HL-60 (cell line): ENCODE measurements around the gene SRBD1.

Source experiments
- DNase-seq, 2 experiments: peaks; one replicate each; pipeline ENCODE4 v3.0.0-alpha.2; 2010 to 2020; ENCODE audit warnings: low read depth in 1 of 2, low spot score in 1 of 2
- H3K27ac ChIP-seq: fragments of 250-450 bp; sonication (Bioruptor Pico); replicated peaks from 2 replicates; pipeline ENCODE4 v1.5.1; 2020; ENCODE audit warnings: mild to moderate bottlenecking, moderate library complexity
- H3K27me3 ChIP-seq: fragments of 250-450 bp; sonication (Bioruptor Pico); 2 replicates; pipeline ENCODE4 v1.5.1; 2021; ENCODE audit warnings: mild to moderate bottlenecking, moderate library complexity; ENCODE audit not compliant: insufficient read depth, poor library complexity, severe bottlenecking
- H3K4me3 ChIP-seq: replicated peaks from 2 replicates; pipeline ENCODE4 v1.5.1; 2011; ENCODE audit warnings: mild to moderate bottlenecking, control low read depth, low read length; ENCODE audit not compliant: insufficient read depth
- CTCF ChIP-seq: IDR thresholded peaks from one replicate; pipeline ENCODE4 v1.5.1; 2011; ENCODE audit warnings: low read length, control low read depth, inconsistent platforms; ENCODE audit not compliant: insufficient read depth
- GABPA ChIP-seq: IDR thresholded peaks from 2 replicates; pipeline ENCODE4 v1.6.1; 2012; ENCODE audit warnings: low read depth
- POLR2AphosphoS5 ChIP-seq: IDR thresholded peaks from 2 replicates; pipeline ENCODE4 v1.6.1; 2012; ENCODE audit warnings: low read depth
- REST ChIP-seq: IDR thresholded peaks from 2 replicates; pipeline ENCODE4 v1.6.1; 2012; ENCODE audit warnings: low read depth; ENCODE audit not compliant: insufficient replicate concordance
- SPI1 ChIP-seq: IDR thresholded peaks from 2 replicates; pipeline ENCODE4 v1.6.1; 2012; ENCODE audit warnings: low read depth, mild to moderate bottlenecking, borderline replicate concordance

Gene SRBD1

GRCh38 chr2:45554742-45555140 is 56.3 kb downstream of the SRBD1 start:
- no peak overlapping the region for H3K4me3 ChIP-seq
- no peak for TF ChIP-seq REST
- TF ChIP-seq SPI1: no peak
- no peak for TF ChIP-seq POLR2AphosphoS5
- TF ChIP-seq CTCF: no peak
- TF ChIP-seq GABPA: no peak
- H3K27me3 ChIP-seq: no peaks in the 10 kb centered on the region
- H3K27ac ChIP-seq: no peak overlapping the region
- DNase-seq: no peak

- no peak for DNase-seq
- Histone ChIP-seq H3K27me3 (no peaks in the 10 kb centered on the region), H3K27ac (no peak overlapping the region), H3K4me3 (no peak overlapping the region)
- TF ChIP-seq SPI1 (no peak), GABPA (no peak), REST (no peak), CTCF (no peak), POLR2AphosphoS5 (no peak)
Observed at GRCh38 chr2:45554073-45554741, 56.9 kb downstream of the SRBD1 start.

- DNase-seq: no peak
- H3K27me3 ChIP-seq: no peaks in the 10 kb centered on the region
- TF ChIP-seq SPI1 (no peak), CTCF (no peak), REST (no peak), GABPA (no peak), POLR2AphosphoS5 (no peak)
- H3K27ac ChIP-seq: no peak overlapping the region
- H3K4me3 ChIP-seq: no peak overlapping the region
Observed at GRCh38 chr2:45551862-45552261, 59.2 kb downstream of the SRBD1 start.
